Osteocyte (in vitro differentiated cells): ENCODE results near the gene ROS1. TPM values are rescaled to one million over a fixed set of nuclear protein-coding genes. Genes with fewer than 3 reads are reported as not detected.
"Not testable (repeated sequence)": the region's sequence is repeated elsewhere in the genome, so short reads cannot be mapped to it uniquely, and the experiment has no call there.

Experiments used
- DNase-seq: peaks from one replicate; pipeline ENCODE4 v3.0.0; 2021; ENCODE audit warnings: mixed read lengths; ENCODE audit not compliant: unreplicated experiment; ENCODE audit errors: extremely low spot score
- H3K27ac Mint-ChIP-seq: one replicate; pipeline ENCODE4 v1.8.0; 2021; ENCODE audit warnings: mild to moderate bottlenecking, mixed read lengths; ENCODE audit not compliant: unreplicated experiment
- H3K27me3 Mint-ChIP-seq: one replicate; pipeline ENCODE4 v1.8.0; 2021; ENCODE audit warnings: mixed read lengths; ENCODE audit not compliant: unreplicated experiment
- H3K36me3 Mint-ChIP-seq: one replicate; pipeline ENCODE4 v1.8.0; 2021; ENCODE audit warnings: mixed read lengths; ENCODE audit not compliant: unreplicated experiment
- H3K4me1 Mint-ChIP-seq: one replicate; pipeline ENCODE4 v1.8.0; 2021; ENCODE audit warnings: mixed read lengths; ENCODE audit not compliant: unreplicated experiment
- H3K4me3 Mint-ChIP-seq: one replicate; pipeline ENCODE4 v1.8.0; 2021; ENCODE audit warnings: mild to moderate bottlenecking, moderate library complexity, mixed read lengths; ENCODE audit not compliant: unreplicated experiment
- H3K9me3 Mint-ChIP-seq: one replicate; pipeline ENCODE4 v1.8.0; 2021; ENCODE audit warnings: mixed read lengths; ENCODE audit not compliant: unreplicated experiment
- long read RNA-seq: library from polyadenylated mRNA; unstranded; transcript quantifications from one replicate; pipeline ENCODE4 v2.0.0, GENCODE V29; 2021
- total RNA-seq: library from RNA; stranded (reverse); gene quantifications from 2 replicates; pipeline ENCODE4 v1.2.1, GENCODE V29; 2021
- TF ChIP-seq, protein P1 (sequence below): fragments of 200-600 bp; sonication (generic); IDR thresholded peaks from 2 replicates; pipeline ENCODE4 v1.5.0; 2021; ENCODE audit warnings: antibody characterized with exemption, mild to moderate bottlenecking, moderate library complexity

The ROS1 gene
- total RNA-seq = not detected in 2 replicates
- long read RNA-seq = 0 reads

GRCh38 chr6:117425431-117426153 lies at the start of gene ROS1:
TSS of gene ROS1 (minus strand) at chr6:117425942. CDS start at chr6:117425656, 286 bp downstream.
- H3K9me3 Mint-ChIP-seq = peaks cover 9% of the 10 kb centered on the region
- TF ChIP-seq, protein P1, sequence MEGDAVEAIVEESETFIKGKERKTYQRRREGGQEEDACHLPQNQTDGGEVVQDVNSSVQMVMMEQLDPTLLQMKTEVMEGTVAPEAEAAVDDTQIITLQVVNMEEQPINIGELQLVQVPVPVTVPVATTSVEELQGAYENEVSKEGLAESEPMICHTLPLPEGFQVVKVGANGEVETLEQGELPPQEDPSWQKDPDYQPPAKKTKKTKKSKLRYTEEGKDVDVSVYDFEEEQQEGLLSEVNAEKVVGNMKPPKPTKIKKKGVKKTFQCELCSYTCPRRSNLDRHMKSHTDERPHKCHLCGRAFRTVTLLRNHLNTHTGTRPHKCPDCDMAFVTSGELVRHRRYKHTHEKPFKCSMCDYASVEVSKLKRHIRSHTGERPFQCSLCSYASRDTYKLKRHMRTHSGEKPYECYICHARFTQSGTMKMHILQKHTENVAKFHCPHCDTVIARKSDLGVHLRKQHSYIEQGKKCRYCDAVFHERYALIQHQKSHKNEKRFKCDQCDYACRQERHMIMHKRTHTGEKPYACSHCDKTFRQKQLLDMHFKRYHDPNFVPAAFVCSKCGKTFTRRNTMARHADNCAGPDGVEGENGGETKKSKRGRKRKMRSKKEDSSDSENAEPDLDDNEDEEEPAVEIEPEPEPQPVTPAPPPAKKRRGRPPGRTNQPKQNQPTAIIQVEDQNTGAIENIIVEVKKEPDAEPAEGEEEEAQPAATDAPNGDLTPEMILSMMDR = no peak
- no peak for DNase-seq

GRCh38 chr6:117473401-117473800 lies 47.7 kb upstream of the ROS1 start:
- Mint-ChIP-seq H3K4me3 (no peak overlapping the region), H3K4me1 (no peaks in the 10 kb centered on the region), H3K9me3 (no peaks in the 10 kb centered on the region), H3K36me3 (no peaks in the 10 kb centered on the region), H3K27ac (no peak overlapping the region), H3K27me3 (peaks cover 3% of the 10 kb centered on the region)
- TF ChIP-seq, protein P1 = no peak
- no peak for DNase-seq

More at GRCh38 chr6:117425431-117426153, at the start of gene ROS1:
- Mint-ChIP-seq H3K4me1 (no peaks in the 10 kb centered on the region), H3K27me3 (peaks cover 63% of the 10 kb centered on the region), H3K4me3 (no peak within 1 kb of the TSS), H3K36me3 (no peaks in the 10 kb centered on the region), H3K27ac (no peak within 1 kb of the TSS)

GRCh38 chr6:117472667-117473066 lies 46.9 kb upstream of the ROS1 start:
- Mint-ChIP-seq H3K4me3 (no peak overlapping the region), H3K9me3 (no peaks in the 10 kb centered on the region), H3K36me3 (no peaks in the 10 kb centered on the region), H3K27me3 (peaks cover 3% of the 10 kb centered on the region), H3K27ac (no peak overlapping the region), H3K4me1 (no peaks in the 10 kb centered on the region)
- no peak for DNase-seq
- TF ChIP-seq, protein P1 = no peak

GRCh38 chr6:117469791-117470190 lies 44.0 kb upstream of the ROS1 start:
- H3K27ac Mint-ChIP-seq = no peak overlapping the region
- H3K9me3 Mint-ChIP-seq = no peaks in the 10 kb centered on the region
- TF ChIP-seq, protein P1 = no peak
- DNase-seq = no peak
- no peak overlapping the region for H3K4me3 Mint-ChIP-seq
- no peaks in the 10 kb centered on the region for H3K27me3 Mint-ChIP-seq
- H3K36me3 Mint-ChIP-seq = no peaks in the 10 kb centered on the region
- no peaks in the 10 kb centered on the region for H3K4me1 Mint-ChIP-seq

DNA sequence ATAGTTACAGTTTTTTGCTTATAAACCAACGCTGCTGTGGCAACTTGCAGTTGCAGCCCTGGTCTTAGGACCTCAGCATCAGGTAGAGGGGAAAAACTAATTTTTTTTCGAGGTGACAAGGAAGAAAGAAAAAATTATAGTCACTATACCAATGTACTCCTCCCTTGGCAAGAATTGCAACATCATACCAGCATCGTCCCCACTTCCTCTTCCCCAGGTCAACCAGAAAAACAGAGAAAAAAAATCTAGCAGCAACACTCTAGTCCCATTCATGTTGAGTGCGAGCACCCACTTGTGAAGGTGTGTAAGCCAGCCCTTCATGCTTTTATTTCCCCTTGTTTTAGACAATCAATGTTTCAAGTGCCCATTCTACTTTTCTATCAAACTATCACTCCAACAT lies 43.6 kb upstream of the ROS1 start:
- Mint-ChIP-seq H3K4me3 (no peak overlapping the region), H3K27me3 (no peaks in the 10 kb centered on the region), H3K36me3 (no peaks in the 10 kb centered on the region), H3K9me3 (no peaks in the 10 kb centered on the region), H3K27ac (no peak overlapping the region), H3K4me1 (peaks cover 3% of the 10 kb centered on the region)
- no peak for DNase-seq
- TF ChIP-seq, protein P1 = no peak

GRCh38 chr6:117468527-117468926 lies 42.8 kb upstream of the ROS1 start:
- DNase-seq, H3K36me3 Mint-ChIP-seq, H3K27me3 Mint-ChIP-seq, H3K4me3 Mint-ChIP-seq, H3K27ac Mint-ChIP-seq, H3K9me3 Mint-ChIP-seq: not testable (repeated sequence)
- H3K4me1 Mint-ChIP-seq = peaks cover 12% of the 10 kb centered on the region
